ENCODE measurements around the gene PIKFYVE.

Gene PIKFYVE

DNA sequence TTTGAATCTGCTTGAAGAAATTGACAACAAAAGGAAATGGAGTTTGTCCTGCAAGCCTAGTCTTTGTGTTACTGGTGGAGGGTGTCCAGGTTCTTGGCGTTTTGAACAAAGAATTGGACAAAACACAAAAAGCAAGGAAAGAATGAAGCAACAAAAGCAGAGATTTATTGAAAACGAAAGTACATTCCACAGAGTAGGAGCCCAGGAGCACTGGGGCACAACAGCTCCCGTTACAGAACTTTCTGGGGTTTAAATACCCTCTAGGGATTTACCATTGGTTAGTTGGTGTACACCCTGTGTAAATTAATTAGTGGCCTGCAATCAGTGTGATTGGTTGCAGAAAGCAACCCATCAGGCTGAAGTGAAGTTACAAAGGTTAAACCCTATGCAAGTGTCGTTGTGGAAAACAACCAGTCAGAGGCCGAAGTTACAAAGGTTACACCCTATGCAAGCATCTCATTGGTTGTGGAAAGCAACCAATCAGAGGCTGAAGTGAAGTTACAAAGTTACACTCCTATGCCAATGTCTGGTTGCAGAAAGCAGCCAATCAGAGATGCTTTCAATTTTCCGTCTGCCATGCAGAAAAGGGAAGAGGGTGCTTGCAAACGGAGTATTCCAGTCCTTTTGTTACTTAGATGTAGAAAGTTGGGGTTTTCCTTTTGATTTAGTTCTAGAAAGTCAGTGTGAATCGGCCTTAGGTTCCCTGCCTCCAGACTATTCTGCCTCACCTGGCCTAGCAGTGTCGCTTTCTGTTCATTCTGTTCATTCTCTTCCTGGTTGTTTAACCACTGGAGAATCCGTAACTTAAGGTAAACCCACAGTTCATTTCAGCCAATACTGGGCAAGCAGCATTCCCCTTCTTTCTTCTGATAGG lies 92.9 kb downstream of the PIKFYVE start:
- peaks cover 7% of the 10 kb centered on the region for H3K36me3 ChIP-seq (ENCODE audit: control insufficient read depth, insufficient read depth, low read length)
- no peaks in the 10 kb centered on the region for H3K27me3 ChIP-seq (ENCODE audit: control insufficient read depth, insufficient read depth, low read length)
- H3K4me3 ChIP-seq (ENCODE audit: low read length), result no peak overlapping the region
- no peak overlapping the region for H3K27ac ChIP-seq (ENCODE audit: low read depth, low read length)
- no peak overlapping the region for H3K9ac ChIP-seq (ENCODE audit: low read length)
- no peaks in the 10 kb centered on the region for H3K4me1 ChIP-seq (ENCODE audit: control insufficient read depth, insufficient read depth, low read length)

- Histone ChIP-seq H3K36me3 (ENCODE audit: control insufficient read depth, insufficient read depth, low read length) (peaks cover 7% of the 10 kb centered on the region), H3K4me1 (ENCODE audit: control insufficient read depth, insufficient read depth, low read length) (no peaks in the 10 kb centered on the region), H3K27me3 (ENCODE audit: control insufficient read depth, insufficient read depth, low read length) (no peaks in the 10 kb centered on the region), H3K9ac (ENCODE audit: low read length) (no peak overlapping the region), H3K4me3 (ENCODE audit: low read length) (no peak overlapping the region), H3K27ac (ENCODE audit: low read depth, low read length) (no peak overlapping the region)
Observed at GRCh38 chr2:208359632-208359986, 93.6 kb downstream of the PIKFYVE start.

GRCh38 chr2:208360259-208361076 lies 94.4 kb downstream of the PIKFYVE start:
- no peaks in the 10 kb centered on the region for H3K27me3 ChIP-seq (ENCODE audit: control insufficient read depth, insufficient read depth, low read length)
- H3K27ac ChIP-seq (ENCODE audit: low read depth, low read length), result no peak overlapping the region
- no peaks in the 10 kb centered on the region for H3K36me3 ChIP-seq (ENCODE audit: control insufficient read depth, insufficient read depth, low read length)
- no peak overlapping the region for H3K9ac ChIP-seq (ENCODE audit: low read length)
- H3K4me1 ChIP-seq (ENCODE audit: control insufficient read depth, insufficient read depth, low read length), result no peaks in the 10 kb centered on the region
- H3K4me3 ChIP-seq (ENCODE audit: low read length), result no peak overlapping the region

- no peaks in the 10 kb centered on the region for H3K36me3 ChIP-seq (ENCODE audit: control insufficient read depth, insufficient read depth, low read length)
- H3K27ac ChIP-seq (ENCODE audit: low read depth, low read length), result no peak overlapping the region
- no peak overlapping the region for H3K9ac ChIP-seq (ENCODE audit: low read length)
- no peaks in the 10 kb centered on the region for H3K4me1 ChIP-seq (ENCODE audit: control insufficient read depth, insufficient read depth, low read length)
- no peaks in the 10 kb centered on the region for H3K27me3 ChIP-seq (ENCODE audit: control insufficient read depth, insufficient read depth, low read length)
- H3K4me3 ChIP-seq (ENCODE audit: low read length), result no peak overlapping the region
Observed at GRCh38 chr2:208361077-208361441, 95.0 kb downstream of the PIKFYVE start.

GRCh38 chr2:208363485-208363884 lies 97.4 kb downstream of the PIKFYVE start:
- Histone ChIP-seq H3K36me3 (ENCODE audit: control insufficient read depth, insufficient read depth, low read length) (no peaks in the 10 kb centered on the region), H3K27me3 (ENCODE audit: control insufficient read depth, insufficient read depth, low read length) (no peaks in the 10 kb centered on the region), H3K4me1 (ENCODE audit: control insufficient read depth, insufficient read depth, low read length) (no peaks in the 10 kb centered on the region), H3K4me3 (ENCODE audit: low read length) (no peak overlapping the region), H3K9ac (ENCODE audit: low read length) (no peak overlapping the region), H3K27ac (ENCODE audit: low read depth, low read length) (no peak overlapping the region)

- no peaks in the 10 kb centered on the region for H3K4me1 ChIP-seq (ENCODE audit: control insufficient read depth, insufficient read depth, low read length)
- no peak overlapping the region for H3K9ac ChIP-seq (ENCODE audit: low read length)
- no peak overlapping the region for H3K4me3 ChIP-seq (ENCODE audit: low read length)
- H3K27ac ChIP-seq (ENCODE audit: low read depth, low read length), result no peak overlapping the region
- H3K27me3 ChIP-seq (ENCODE audit: control insufficient read depth, insufficient read depth, low read length), result no peaks in the 10 kb centered on the region
- no peaks in the 10 kb centered on the region for H3K36me3 ChIP-seq (ENCODE audit: control insufficient read depth, insufficient read depth, low read length)
Observed at GRCh38 chr2:208366215-208367127, 100.4 kb downstream of the PIKFYVE start.

DNA sequence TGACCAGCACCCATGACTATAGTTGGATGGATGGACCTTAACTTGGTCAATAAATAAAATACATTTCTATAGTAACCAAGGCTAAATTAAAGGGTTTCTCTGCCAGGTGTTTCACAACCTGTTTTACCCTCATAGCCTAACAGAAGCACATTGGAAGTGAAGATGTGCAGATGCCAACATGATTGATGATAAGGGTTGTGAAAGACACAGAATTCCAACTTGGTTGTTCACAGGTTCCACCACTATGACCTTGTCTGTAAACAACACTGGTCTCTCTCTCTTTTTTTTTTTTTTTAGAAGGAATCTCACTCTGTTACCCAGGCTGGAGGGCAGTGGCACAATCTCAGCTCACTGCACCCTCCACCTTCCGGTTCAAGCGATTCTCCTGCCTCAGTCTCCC lies 103.0 kb downstream of the PIKFYVE start:
- no peak overlapping the region for H3K27ac ChIP-seq (ENCODE audit: low read depth, low read length)
- H3K36me3 ChIP-seq (ENCODE audit: control insufficient read depth, insufficient read depth, low read length), result no peaks in the 10 kb centered on the region

GRCh38 chr2:208370881-208371633 lies 105.0 kb downstream of the PIKFYVE start:
- H3K36me3 ChIP-seq (ENCODE audit: control insufficient read depth, insufficient read depth, low read length), result no peaks in the 10 kb centered on the region
- no peak overlapping the region for H3K9ac ChIP-seq (ENCODE audit: low read length)
- no peak overlapping the region for H3K27ac ChIP-seq (ENCODE audit: low read depth, low read length)
- H3K4me3 ChIP-seq (ENCODE audit: low read length), result no peak overlapping the region
- H3K27me3 ChIP-seq (ENCODE audit: control insufficient read depth, insufficient read depth, low read length), result no peaks in the 10 kb centered on the region
- H3K4me1 ChIP-seq (ENCODE audit: control insufficient read depth, insufficient read depth, low read length), result no peaks in the 10 kb centered on the region

More for the DNA sequence above, 103.0 kb downstream of the PIKFYVE start:
- H3K9ac ChIP-seq (ENCODE audit: low read length), result no peak overlapping the region
- H3K4me1 ChIP-seq (ENCODE audit: control insufficient read depth, insufficient read depth, low read length), result no peaks in the 10 kb centered on the region
- no peaks in the 10 kb centered on the region for H3K27me3 ChIP-seq (ENCODE audit: control insufficient read depth, insufficient read depth, low read length)
- H3K4me3 ChIP-seq (ENCODE audit: low read length), result no peak overlapping the region

DNA sequence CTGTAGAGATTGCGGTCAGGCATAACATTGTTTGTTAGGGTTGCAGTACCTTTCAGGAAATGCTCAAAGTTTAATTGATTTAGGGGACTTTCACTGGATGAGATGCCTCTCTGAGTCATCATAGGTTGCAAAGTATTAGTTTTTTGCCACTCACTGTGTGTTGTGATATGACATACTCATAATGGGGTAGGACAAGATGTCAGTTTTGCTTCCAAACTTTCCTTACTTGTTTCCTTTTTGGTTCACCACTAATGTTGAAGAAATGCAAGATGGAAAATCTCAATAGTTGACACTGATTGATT lies 105.5 kb downstream of the PIKFYVE start:
- Histone ChIP-seq H3K4me1 (ENCODE audit: control insufficient read depth, insufficient read depth, low read length) (no peaks in the 10 kb centered on the region), H3K4me3 (ENCODE audit: low read length) (no peak overlapping the region), H3K27ac (ENCODE audit: low read depth, low read length) (no peak overlapping the region)

GRCh38 chr2:208373460-208374089 lies 107.5 kb downstream of the PIKFYVE start:
- H3K9ac ChIP-seq (ENCODE audit: low read length), result no peak overlapping the region
- H3K27ac ChIP-seq (ENCODE audit: low read depth, low read length), result no peak overlapping the region
- no peak overlapping the region for H3K4me3 ChIP-seq (ENCODE audit: low read length)
- H3K36me3 ChIP-seq (ENCODE audit: control insufficient read depth, insufficient read depth, low read length), result no peaks in the 10 kb centered on the region
- H3K4me1 ChIP-seq (ENCODE audit: control insufficient read depth, insufficient read depth, low read length), result no peaks in the 10 kb centered on the region
- H3K27me3 ChIP-seq (ENCODE audit: control insufficient read depth, insufficient read depth, low read length), result no peaks in the 10 kb centered on the region

More for the DNA sequence above, 105.5 kb downstream of the PIKFYVE start:
- Histone ChIP-seq H3K27me3 (ENCODE audit: control insufficient read depth, insufficient read depth, low read length) (no peaks in the 10 kb centered on the region), H3K9ac (ENCODE audit: low read length) (no peak overlapping the region), H3K36me3 (ENCODE audit: control insufficient read depth, insufficient read depth, low read length) (no peaks in the 10 kb centered on the region)

- Histone ChIP-seq H3K36me3 (ENCODE audit: control insufficient read depth, insufficient read depth, low read length) (no peaks in the 10 kb centered on the region), H3K9ac (ENCODE audit: low read length) (no peak overlapping the region), H3K4me3 (ENCODE audit: low read length) (no peak overlapping the region), H3K27me3 (ENCODE audit: control insufficient read depth, insufficient read depth, low read length) (no peaks in the 10 kb centered on the region), H3K27ac (ENCODE audit: low read depth, low read length) (no peak overlapping the region), H3K4me1 (ENCODE audit: control insufficient read depth, insufficient read depth, low read length) (no peaks in the 10 kb centered on the region)
Observed at GRCh38 chr2:208375491-208376068, 109.5 kb downstream of the PIKFYVE start.

Measured in rectal smooth muscle tissue (tissue), 1 donor.